AG04450 (cell line): ENCODE data around the gene TIMMDC1. TPM values are rescaled to one million over a fixed set of nuclear protein-coding genes. Genes with fewer than 3 reads are reported as not detected.

Experiments
- CTCF ChIA-PET: fragments of 300-600, 350-600 bp; formaldehyde crosslinking; extraction: SDS; loops from one replicate; lab custom pipeline; 2022; ENCODE audit warnings: antibody characterized with exemption, inconsistent platforms; lab: Charles Lee
- POLR2A ChIA-PET: fragments of 350-600 bp; formaldehyde crosslinking; extraction: SDS; loops from one replicate; lab custom pipeline; 2021; ENCODE audit warnings: antibody characterized with exemption, inconsistent platforms; lab: Yijun Ruan, JAX
- DNase-seq: peaks from one replicate; pipeline ENCODE4 v3.0.0-alpha.2; 2011; ENCODE audit warnings: low read depth, low spot score
- H3K27ac ChIP-seq: one replicate; pipeline ENCODE4 v1.5.1; 2012; ENCODE audit warnings: low read depth, low read length, control low read depth
- H3K27me3 ChIP-seq: one replicate; pipeline ENCODE4 v1.6.0; 2012; ENCODE audit warnings: low read length; ENCODE audit not compliant: control insufficient read depth, insufficient read depth
- H3K4me3 ChIP-seq: 2 replicates; pipeline ENCODE4 v1.5.1; 2011; ENCODE audit warnings: mild to moderate bottlenecking, low read depth, low read length, control low read depth
- H3K9me3 ChIP-seq: 2 replicates; pipeline ENCODE4 v1.5.1; 2012; ENCODE audit warnings: low read length; ENCODE audit not compliant: control insufficient read depth, insufficient read depth
- polyA plus RNA-seq: library from polyadenylated mRNA; depleted of rRNA; stranded (reverse); fragments of >200 nt; gene quantifications from 2 replicates; pipeline ENCODE4 v1.2.3, GENCODE V29; 2011
- TF ChIP-seq, protein P1 (sequence below): IDR thresholded peaks from 2 replicates; pipeline ENCODE4 v1.5.1; 2011; ENCODE audit warnings: low read depth, low read length, control low read depth, inconsistent platforms

The TIMMDC1 gene
- polyA plus RNA-seq, 1 experiment, result 97.4 TPM

DNA sequence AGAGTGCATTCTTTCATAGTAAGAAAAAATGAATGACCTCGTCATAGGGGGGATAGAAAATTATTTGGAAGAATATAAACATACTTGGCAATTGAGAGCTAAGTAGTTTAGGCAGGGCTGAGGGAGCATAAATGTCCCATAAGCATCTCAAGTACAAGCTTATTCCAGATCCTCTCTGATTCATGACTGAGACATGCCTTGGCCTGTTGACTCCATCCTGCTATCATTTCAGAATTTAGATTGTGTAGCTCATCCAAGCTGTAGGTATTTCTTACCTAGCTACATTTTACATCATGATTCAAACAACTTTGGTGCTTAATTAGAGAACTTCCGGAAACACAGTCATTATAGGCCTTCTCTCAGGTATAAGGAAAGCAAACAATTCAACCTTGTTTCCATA lies 17.3 kb upstream of the TIMMDC1 start:
- Histone ChIP-seq H3K27me3 (no peaks in the 10 kb centered on the region), H3K27ac (no peak overlapping the region), H3K9me3 (no peaks in the 10 kb centered on the region), H3K4me3 (no peak overlapping the region)
- CTCF ChIA-PET, result no interaction called here
- TF ChIP-seq, protein P1, sequence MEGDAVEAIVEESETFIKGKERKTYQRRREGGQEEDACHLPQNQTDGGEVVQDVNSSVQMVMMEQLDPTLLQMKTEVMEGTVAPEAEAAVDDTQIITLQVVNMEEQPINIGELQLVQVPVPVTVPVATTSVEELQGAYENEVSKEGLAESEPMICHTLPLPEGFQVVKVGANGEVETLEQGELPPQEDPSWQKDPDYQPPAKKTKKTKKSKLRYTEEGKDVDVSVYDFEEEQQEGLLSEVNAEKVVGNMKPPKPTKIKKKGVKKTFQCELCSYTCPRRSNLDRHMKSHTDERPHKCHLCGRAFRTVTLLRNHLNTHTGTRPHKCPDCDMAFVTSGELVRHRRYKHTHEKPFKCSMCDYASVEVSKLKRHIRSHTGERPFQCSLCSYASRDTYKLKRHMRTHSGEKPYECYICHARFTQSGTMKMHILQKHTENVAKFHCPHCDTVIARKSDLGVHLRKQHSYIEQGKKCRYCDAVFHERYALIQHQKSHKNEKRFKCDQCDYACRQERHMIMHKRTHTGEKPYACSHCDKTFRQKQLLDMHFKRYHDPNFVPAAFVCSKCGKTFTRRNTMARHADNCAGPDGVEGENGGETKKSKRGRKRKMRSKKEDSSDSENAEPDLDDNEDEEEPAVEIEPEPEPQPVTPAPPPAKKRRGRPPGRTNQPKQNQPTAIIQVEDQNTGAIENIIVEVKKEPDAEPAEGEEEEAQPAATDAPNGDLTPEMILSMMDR, result no peak
- POLR2A ChIA-PET, result no interaction called here
- DNase-seq, result no peak

DNA sequence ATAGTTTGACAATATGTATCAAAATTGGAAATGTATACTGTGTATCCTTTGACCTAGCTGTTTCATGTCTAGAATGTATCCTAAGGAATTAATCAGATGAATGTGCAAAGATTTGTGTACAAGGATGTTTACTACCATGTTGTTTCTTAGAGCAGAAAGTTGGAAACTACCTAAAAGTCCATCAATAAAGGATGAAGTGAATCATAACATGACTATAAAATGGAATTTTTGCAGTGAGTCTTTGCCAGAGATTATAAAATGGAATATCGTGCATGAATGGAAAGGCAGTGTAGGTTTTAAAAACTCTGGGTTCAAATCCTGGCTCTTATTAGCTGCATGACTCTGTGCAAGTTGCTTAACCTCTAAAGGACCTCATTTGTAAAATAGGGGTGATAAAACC lies 15.2 kb upstream of the TIMMDC1 start:
- Histone ChIP-seq H3K9me3 (no peaks in the 10 kb centered on the region), H3K4me3 (no peak overlapping the region), H3K27me3 (no peaks in the 10 kb centered on the region), H3K27ac (no peak overlapping the region)
- TF ChIP-seq, protein P1, result no peak
- no peak for DNase-seq
- CTCF ChIA-PET, result no interaction called here
- POLR2A ChIA-PET, result no interaction called here

DNA sequence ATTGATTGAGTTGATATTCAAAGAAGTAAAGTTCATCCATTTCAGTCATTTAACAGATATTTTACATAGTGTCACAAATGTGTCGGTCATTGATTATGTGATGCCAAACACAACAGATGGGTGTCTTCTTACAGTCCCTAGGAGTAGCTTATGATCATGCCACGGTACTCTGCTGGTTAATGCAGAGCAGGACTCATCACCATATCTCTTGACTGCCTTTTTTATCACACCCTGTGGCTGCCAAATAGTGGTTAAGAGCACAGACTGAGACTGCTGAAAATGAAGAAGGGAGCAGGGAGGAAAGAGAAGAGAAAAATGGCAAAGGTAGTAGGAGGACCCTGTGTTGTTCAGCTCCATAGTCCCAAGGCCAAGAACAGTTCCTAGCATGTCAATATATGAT lies 12.8 kb upstream of the TIMMDC1 start:
- no peaks in the 10 kb centered on the region for H3K9me3 ChIP-seq
- no peak for DNase-seq
- TF ChIP-seq, protein P1, result no peak
- POLR2A ChIA-PET, result no interaction called here
- CTCF ChIA-PET, result interaction anchor here (1.2 kb wide), 1 partner anchor 9 kb away, joined by 3 read pairs; no protein-coding TSS in a partner anchor
- H3K27ac ChIP-seq, result no peak overlapping the region
- H3K27me3 ChIP-seq, result no peaks in the 10 kb centered on the region
- H3K4me3 ChIP-seq, result no peak overlapping the region

DNA sequence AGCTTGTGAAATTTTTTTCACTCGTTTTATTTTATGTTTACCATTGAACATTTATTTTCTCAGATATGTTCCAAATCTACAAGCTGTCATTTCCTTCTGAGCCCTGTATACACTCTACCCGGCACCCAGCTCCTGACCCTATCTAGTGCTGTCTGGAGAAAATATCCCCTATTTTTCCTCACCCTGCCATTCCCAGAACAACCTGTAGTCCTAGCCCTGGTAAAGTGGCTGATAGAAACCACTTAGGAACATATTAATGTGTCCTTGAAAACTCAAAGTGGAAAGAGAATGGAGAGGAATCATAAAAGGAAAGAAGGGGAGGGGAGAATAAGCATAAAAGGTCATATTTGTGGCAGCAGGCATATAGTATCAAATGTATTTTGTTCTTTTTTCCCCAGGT lies 8.2 kb upstream of the TIMMDC1 start:
- ChIA-PET POLR2A (interaction anchor here (0.5 kb wide), 1 partner anchor 280 kb away, joined by 3 read pairs; no protein-coding TSS in a partner anchor), CTCF (interaction anchor here (0.8 kb wide), 1 partner anchor 191 kb away, joined by 4 read pairs; no protein-coding TSS in a partner anchor)
- no peak overlapping the region for H3K4me3 ChIP-seq
- no peak for DNase-seq
- no peaks in the 10 kb centered on the region for H3K9me3 ChIP-seq
- TF ChIP-seq, protein P1, result no peak
- no peak overlapping the region for H3K27ac ChIP-seq
- no peaks in the 10 kb centered on the region for H3K27me3 ChIP-seq

DNA sequence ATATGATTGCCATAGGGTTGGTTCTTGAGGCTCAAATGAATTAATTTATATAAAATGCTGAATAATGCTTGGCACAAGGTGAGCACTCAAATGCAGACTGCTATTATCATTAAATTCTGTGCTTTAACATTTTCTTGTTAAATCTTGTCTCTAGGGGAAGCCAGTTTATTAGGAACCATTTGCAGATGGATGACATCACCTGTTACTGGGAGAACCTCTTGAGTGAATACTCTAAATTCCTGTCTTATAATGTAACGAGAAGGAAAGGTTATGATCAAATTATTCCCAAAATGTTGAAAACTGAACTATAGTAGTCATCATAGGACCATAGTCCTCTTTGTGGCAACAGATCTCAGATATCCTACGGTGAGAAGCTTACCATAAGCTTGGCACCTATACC lies 6.2 kb upstream of the TIMMDC1 start:
- DNase-seq, result no peak

More for the DNA sequence above, 6.2 kb upstream of the TIMMDC1 start:
- H3K27me3 ChIP-seq, result no peaks in the 10 kb centered on the region
- TF ChIP-seq, protein P1, result no peak
- POLR2A ChIA-PET, result no interaction called here
- CTCF ChIA-PET, result no interaction called here
- H3K27ac ChIP-seq, result no peak overlapping the region
- no peak overlapping the region for H3K4me3 ChIP-seq
- no peaks in the 10 kb centered on the region for H3K9me3 ChIP-seq
